Neural progenitor cell (in vitro differentiated cells): Measurements from ENCODE around the gene SHLD2. TPM values are rescaled to one million over a fixed set of nuclear protein-coding genes. Genes with fewer than 3 reads are reported as not detected.
"Not testable (repeated sequence)": the region's sequence is repeated elsewhere in the genome, so short reads cannot be mapped to it uniquely, and the experiment has no call there.

Source experiments
- DNase-seq: peaks from one replicate; pipeline ENCODE4 v3.0.0-alpha.2; 2016; ENCODE audit warnings: low spot score
- H2AFZ ChIP-seq: fragments of 200-600 bp; sonication (generic); replicated peaks from 2 replicates; pipeline ENCODE4 v1.6.1; 2016; ENCODE audit warnings: antibody characterized with exemption
- H3F3A ChIP-seq: fragments of 200-600 bp; sonication (generic); 2 replicates; pipeline ENCODE4 v1.6.1; 2016; ENCODE audit warnings: antibody characterized with exemption, low read depth
- H3K27ac ChIP-seq: fragments of 200-600 bp; sonication (generic); 2 replicates; pipeline ENCODE4 v1.5.1; 2016; ENCODE audit warnings: mild to moderate bottlenecking
- H3K27me3 ChIP-seq: fragments of 200-600 bp; sonication (generic); 2 replicates; pipeline ENCODE4 v1.6.1; 2016; ENCODE audit warnings: mild to moderate bottlenecking, moderate library complexity
- H3K36me3 ChIP-seq: fragments of 200-600 bp; sonication (generic); 2 replicates; pipeline ENCODE4 v1.5.1; 2016
- H3K4me1 ChIP-seq: fragments of 200-600 bp; sonication (generic); 2 replicates; pipeline ENCODE4 v1.6.1; 2016; ENCODE audit warnings: mixed run types
- H3K4me2 ChIP-seq: fragments of 200-600 bp; sonication (generic); 2 replicates; pipeline ENCODE4 v1.6.1; 2016
- H3K4me3 ChIP-seq: fragments of 200-600 bp; sonication (generic); 2 replicates; pipeline ENCODE4 v1.5.1; 2016
- H3K79me2 ChIP-seq: fragments of 200-600 bp; sonication (generic); 2 replicates; pipeline ENCODE4 v1.6.1; 2016; ENCODE audit warnings: low read depth
- H3K9ac ChIP-seq: fragments of 200-600 bp; sonication (generic); 2 replicates; pipeline ENCODE4 v1.6.1; 2016
- H3K9me3 ChIP-seq: fragments of 200-600 bp; sonication (generic); 2 replicates; pipeline ENCODE4 v1.5.1; 2016; ENCODE audit warnings: low read depth
- H4K20me1 ChIP-seq: fragments of 200-600 bp; sonication (generic); 2 replicates; pipeline ENCODE4 v1.6.1; 2016; ENCODE audit warnings: low read depth
- H3K27ac Mint-ChIP-seq: 3 replicates; pipeline ENCODE4 v1.8.0; 2021; ENCODE audit warnings: mixed read lengths
- H3K27me3 Mint-ChIP-seq: 2 replicates; pipeline ENCODE4 v1.8.0; 2022; ENCODE audit warnings: low read depth, mild to moderate bottlenecking, inconsistent platforms, moderate library complexity, mixed read lengths; ENCODE audit not compliant: insufficient read depth
- H3K36me3 Mint-ChIP-seq: 3 replicates; pipeline ENCODE4 v1.8.0; 2021; ENCODE audit warnings: mixed read lengths
- H3K4me1 Mint-ChIP-seq: 3 replicates; pipeline ENCODE4 v1.8.0; 2021; ENCODE audit warnings: mixed read lengths
- H3K4me3 Mint-ChIP-seq: 3 replicates; pipeline ENCODE4 v1.8.0; 2021; ENCODE audit warnings: mild to moderate bottlenecking, moderate library complexity, mixed read lengths
- H3K9me3 Mint-ChIP-seq: 3 replicates; pipeline ENCODE4 v1.8.0; 2020; ENCODE audit warnings: mixed read lengths
- CTCF ChIP-seq: fragments of 200-600 bp; sonication (generic); IDR thresholded peaks from 2 replicates; pipeline ENCODE4 v1.5.1; 2017; ENCODE audit warnings: antibody characterized with exemption, mild to moderate bottlenecking
- EZH2 ChIP-seq: fragments of 200-600 bp; sonication (generic); IDR thresholded peaks from 2 replicates; pipeline ENCODE4 v1.6.1; 2017; ENCODE audit warnings: antibody characterized with exemption, mild to moderate bottlenecking, moderate library complexity
- EZH2phosphoT487 ChIP-seq: fragments of 200-600 bp; sonication (generic); IDR thresholded peaks from 2 replicates; pipeline ENCODE4 v1.6.1; 2017; ENCODE audit warnings: antibody characterized with exemption
- total RNA-seq: library from RNA; depleted of rRNA; stranded (reverse); fragments of >200 nt; gene quantifications from 2 replicates; pipeline ENCODE4 v1.2.3, GENCODE V29; 2015; ENCODE audit warnings: low replicate concordance

Gene SHLD2
- total RNA-seq, 1 donor from 2014 or later, result 40.8 TPM

- no peak overlapping the region for H3K4me2 ChIP-seq
- no peak for DNase-seq
- Mint-ChIP-seq H3K27ac (no peak overlapping the region), H3K36me3 (peaks cover 32% of the 10 kb centered on the region), H3K4me3 (no peak overlapping the region), H3K9me3 (no peaks in the 10 kb centered on the region), H3K27me3 (peaks cover 2% of the 10 kb centered on the region), H3K4me1 (peaks cover 2% of the 10 kb centered on the region)
- H4K20me1 ChIP-seq, result no peaks in the 10 kb centered on the region
- no peak overlapping the region for H2AFZ ChIP-seq
- no peaks in the 10 kb centered on the region for H3K27me3 ChIP-seq
- TF ChIP-seq CTCF, result no peak
- TF ChIP-seq EZH2, result no peak
- TF ChIP-seq EZH2phosphoT487, result no peak
- no peak overlapping the region for H3K4me3 ChIP-seq
- no peak overlapping the region for H3K9ac ChIP-seq
- peaks cover 6% of the 10 kb centered on the region for H3K79me2 ChIP-seq
- H3K27ac ChIP-seq, result no peak overlapping the region
- H3K36me3 ChIP-seq, result peaks cover 5% of the 10 kb centered on the region
- H3K4me1 ChIP-seq, result no peaks in the 10 kb centered on the region
- H3K9me3 ChIP-seq, result no peaks in the 10 kb centered on the region
- no peaks in the 10 kb centered on the region for H3F3A ChIP-seq
Observed at GRCh38 chr10:87072449-87072848, 22.6 kb upstream of the SHLD2 start.

- not testable (repeated sequence) for DNase-seq, H3K27ac Mint-ChIP-seq, H3F3A ChIP-seq, H3K4me1 ChIP-seq, H3K27ac ChIP-seq, H3K9ac ChIP-seq, H3K27me3 Mint-ChIP-seq, H3K27me3 ChIP-seq, H4K20me1 ChIP-seq, H3K4me3 Mint-ChIP-seq, H3K4me1 Mint-ChIP-seq, H3K4me3 ChIP-seq, H3K4me2 ChIP-seq, H3K36me3 ChIP-seq, H2AFZ ChIP-seq, H3K9me3 ChIP-seq
- Mint-ChIP-seq H3K36me3 (peaks cover 31% of the 10 kb centered on the region), H3K9me3 (peaks cover 11% of the 10 kb centered on the region)
- peaks cover 28% of the 10 kb centered on the region for H3K79me2 ChIP-seq
Observed at GRCh38 chr10:87076421-87076820, 18.6 kb upstream of the SHLD2 start.

GRCh38 chr10:87079106-87079836, 15.7 kb upstream of the SHLD2 start:
- TF ChIP-seq EZH2 (no peak), EZH2phosphoT487 (no peak), CTCF (no peak)
- Histone ChIP-seq H4K20me1 (no peaks in the 10 kb centered on the region), H3K4me3 (no peak overlapping the region), H3K27me3 (no peaks in the 10 kb centered on the region), H3K36me3 (no peaks in the 10 kb centered on the region), H3K9ac (no peak overlapping the region), H3K79me2 (peaks cover 43% of the 10 kb centered on the region), H3K9me3 (no peaks in the 10 kb centered on the region), H3K4me1 (peaks cover 17% of the 10 kb centered on the region), H3K27ac (no peak overlapping the region), H3F3A (peaks cover 29% of the 10 kb centered on the region), H2AFZ (no peak overlapping the region), H3K4me2 (no peak overlapping the region)
- H3K9me3 Mint-ChIP-seq, result peaks cover 11% of the 10 kb centered on the region
- no peak overlapping the region for H3K4me3 Mint-ChIP-seq
- H3K4me1 Mint-ChIP-seq, result peaks cover 25% of the 10 kb centered on the region
- H3K27ac Mint-ChIP-seq, result no peak overlapping the region
- peaks cover 17% of the 10 kb centered on the region for H3K36me3 Mint-ChIP-seq
- no peak for DNase-seq
- H3K27me3 Mint-ChIP-seq, result no peaks in the 10 kb centered on the region

GRCh38 chr10:87080621-87081020, 14.4 kb upstream of the SHLD2 start:
- H4K20me1 ChIP-seq, result not testable (repeated sequence)

GRCh38 chr10:87081574-87081973, 13.4 kb upstream of the SHLD2 start:
- H2AFZ ChIP-seq, H4K20me1 ChIP-seq, H3K27me3 Mint-ChIP-seq, H3K27me3 ChIP-seq, H3K9ac ChIP-seq, H3K9me3 ChIP-seq, H3K4me3 Mint-ChIP-seq, DNase-seq, H3K36me3 ChIP-seq: not testable (repeated sequence)
- H3K9me3 Mint-ChIP-seq, result peaks cover 11% of the 10 kb centered on the region
- peak overlapping the region; percentile 57 for H3K27ac Mint-ChIP-seq
- H3K4me1 Mint-ChIP-seq, result peaks cover 29% of the 10 kb centered on the region
- Histone ChIP-seq H3K27ac (peak overlapping the region; percentile 95), H3K4me1 (peaks cover 22% of the 10 kb centered on the region), H3K4me2 (peak overlapping the region; percentile 74), H3K79me2 (peaks cover 66% of the 10 kb centered on the region), H3K4me3 (peak overlapping the region; percentile 14), H3F3A (peaks cover 29% of the 10 kb centered on the region)
- H3K36me3 Mint-ChIP-seq, result peaks cover 20% of the 10 kb centered on the region

More at GRCh38 chr10:87080621-87081020, 14.4 kb upstream of the SHLD2 start:
- not testable (repeated sequence) for H3K4me2 ChIP-seq, H3K9ac ChIP-seq, H3K4me3 Mint-ChIP-seq, H3K27me3 ChIP-seq, H3K4me3 ChIP-seq, H3K9me3 ChIP-seq, H3K27ac Mint-ChIP-seq, H3K27ac ChIP-seq, DNase-seq, H3K36me3 ChIP-seq, H2AFZ ChIP-seq, H3K27me3 Mint-ChIP-seq
- peaks cover 56% of the 10 kb centered on the region for H3K79me2 ChIP-seq
- Mint-ChIP-seq H3K9me3 (peaks cover 11% of the 10 kb centered on the region), H3K4me1 (peaks cover 29% of the 10 kb centered on the region), H3K36me3 (peaks cover 18% of the 10 kb centered on the region)
- peaks cover 29% of the 10 kb centered on the region for H3F3A ChIP-seq
- peaks cover 22% of the 10 kb centered on the region for H3K4me1 ChIP-seq

- H3K4me3 Mint-ChIP-seq, result peak overlapping the region; percentile 14
Observed at GRCh38 chr10:87082219-87082618, 12.8 kb upstream of the SHLD2 start.

More at GRCh38 chr10:87082219-87082618, 12.8 kb upstream of the SHLD2 start:
- Histone ChIP-seq H3K4me1 (peaks cover 22% of the 10 kb centered on the region), H3F3A (peaks cover 29% of the 10 kb centered on the region), H3K27ac (peak overlapping the region; percentile 95), H3K4me2 (peak overlapping the region; percentile 74), H3K4me3 (peak overlapping the region; percentile 14), H3K79me2 (peaks cover 69% of the 10 kb centered on the region)
- peak; percentile 59 for DNase-seq
- peaks cover 11% of the 10 kb centered on the region for H3K9me3 Mint-ChIP-seq
- not testable (repeated sequence) for H4K20me1 ChIP-seq, H3K9me3 ChIP-seq, H3K27me3 Mint-ChIP-seq, H3K36me3 ChIP-seq, H3K27me3 ChIP-seq, H2AFZ ChIP-seq, H3K9ac ChIP-seq
- peaks cover 29% of the 10 kb centered on the region for H3K4me1 Mint-ChIP-seq
- H3K36me3 Mint-ChIP-seq, result peaks cover 25% of the 10 kb centered on the region
- peak overlapping the region; percentile 57 for H3K27ac Mint-ChIP-seq
